Epithelial cell of proximal tubule (primary cell): Measurements from ENCODE around the gene CAPN14. TPM values are rescaled to one million over a fixed set of nuclear protein-coding genes. Genes with fewer than 3 reads are reported as not detected.

Experiments
- DNase-seq: peaks from one replicate; pipeline ENCODE4 v3.0.0-alpha.2; 2011; ENCODE audit warnings: low read depth
- H3K4me3 ChIP-seq: 2 replicates; pipeline ENCODE4 v1.5.1; 2011; ENCODE audit warnings: low read depth, mild to moderate bottlenecking, low read length
- total RNA-seq: library from RNA; depleted of rRNA; stranded (reverse); fragments of >200 nt; gene quantifications from 2 replicates; pipeline ENCODE4 v1.2.3, GENCODE V29; 2015
- TF ChIP-seq, protein P1 (sequence below): conservative IDR thresholded peaks from 2 replicates; pipeline ENCODE4 v1.5.1; 2012; ENCODE audit warnings: low read depth, mild to moderate bottlenecking, low read length

The CAPN14 gene, protein sequence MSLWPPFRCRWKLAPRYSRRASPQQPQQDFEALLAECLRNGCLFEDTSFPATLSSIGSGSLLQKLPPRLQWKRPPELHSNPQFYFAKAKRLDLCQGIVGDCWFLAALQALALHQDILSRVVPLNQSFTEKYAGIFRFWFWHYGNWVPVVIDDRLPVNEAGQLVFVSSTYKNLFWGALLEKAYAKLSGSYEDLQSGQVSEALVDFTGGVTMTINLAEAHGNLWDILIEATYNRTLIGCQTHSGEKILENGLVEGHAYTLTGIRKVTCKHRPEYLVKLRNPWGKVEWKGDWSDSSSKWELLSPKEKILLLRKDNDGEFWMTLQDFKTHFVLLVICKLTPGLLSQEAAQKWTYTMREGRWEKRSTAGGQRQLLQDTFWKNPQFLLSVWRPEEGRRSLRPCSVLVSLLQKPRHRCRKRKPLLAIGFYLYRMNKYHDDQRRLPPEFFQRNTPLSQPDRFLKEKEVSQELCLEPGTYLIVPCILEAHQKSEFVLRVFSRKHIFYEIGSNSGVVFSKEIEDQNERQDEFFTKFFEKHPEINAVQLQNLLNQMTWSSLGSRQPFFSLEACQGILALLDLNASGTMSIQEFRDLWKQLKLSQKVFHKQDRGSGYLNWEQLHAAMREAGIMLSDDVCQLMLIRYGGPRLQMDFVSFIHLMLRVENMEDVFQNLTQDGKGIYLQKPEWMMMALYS
- total RNA-seq, result 0.14 and 0.46 TPM in 2 replicates

DNA sequence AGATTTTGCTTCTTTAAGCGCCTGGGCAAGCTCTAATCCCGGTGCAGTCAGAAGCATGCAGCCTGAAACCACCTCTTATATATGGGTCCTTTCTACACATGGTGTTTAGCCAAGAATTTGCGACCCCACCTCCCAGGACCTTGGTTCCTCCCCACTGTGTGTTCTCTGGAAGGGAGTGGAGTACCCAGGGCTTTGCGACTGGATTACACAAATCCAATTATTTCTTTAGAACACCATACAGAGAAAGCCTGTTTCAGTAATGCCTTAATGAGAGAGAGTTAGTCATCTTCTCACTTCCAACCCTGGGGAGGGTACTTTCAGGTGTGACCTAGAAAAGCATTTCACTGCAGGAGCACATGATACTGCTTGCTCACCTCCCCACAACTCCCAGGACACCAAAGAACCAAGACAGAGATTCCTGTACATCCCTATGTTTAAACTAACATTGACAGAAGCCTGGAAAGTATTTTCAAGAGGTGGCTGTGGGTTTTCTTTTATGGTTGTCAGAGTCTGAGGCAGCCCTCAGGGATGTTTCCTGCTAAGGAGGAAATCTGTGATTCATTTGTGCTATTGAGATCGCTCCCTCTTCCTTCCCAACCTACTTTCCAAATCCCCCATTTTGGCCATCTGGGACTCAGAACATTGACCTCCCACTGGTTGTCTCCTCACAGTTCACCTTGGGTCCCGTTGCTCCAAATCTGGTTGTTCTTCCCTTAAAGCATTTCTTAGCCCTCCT, at the start of gene CAPN14:
Gene CAPN14 (minus strand): TSS at position 51 of the 736 bp plus-strand sequence. CDS start 12,068 bp downstream, outside the sequence.
- H3K4me3 ChIP-seq, result no peak within 1 kb of the TSS
- no peak for DNase-seq
- TF ChIP-seq, protein P1, sequence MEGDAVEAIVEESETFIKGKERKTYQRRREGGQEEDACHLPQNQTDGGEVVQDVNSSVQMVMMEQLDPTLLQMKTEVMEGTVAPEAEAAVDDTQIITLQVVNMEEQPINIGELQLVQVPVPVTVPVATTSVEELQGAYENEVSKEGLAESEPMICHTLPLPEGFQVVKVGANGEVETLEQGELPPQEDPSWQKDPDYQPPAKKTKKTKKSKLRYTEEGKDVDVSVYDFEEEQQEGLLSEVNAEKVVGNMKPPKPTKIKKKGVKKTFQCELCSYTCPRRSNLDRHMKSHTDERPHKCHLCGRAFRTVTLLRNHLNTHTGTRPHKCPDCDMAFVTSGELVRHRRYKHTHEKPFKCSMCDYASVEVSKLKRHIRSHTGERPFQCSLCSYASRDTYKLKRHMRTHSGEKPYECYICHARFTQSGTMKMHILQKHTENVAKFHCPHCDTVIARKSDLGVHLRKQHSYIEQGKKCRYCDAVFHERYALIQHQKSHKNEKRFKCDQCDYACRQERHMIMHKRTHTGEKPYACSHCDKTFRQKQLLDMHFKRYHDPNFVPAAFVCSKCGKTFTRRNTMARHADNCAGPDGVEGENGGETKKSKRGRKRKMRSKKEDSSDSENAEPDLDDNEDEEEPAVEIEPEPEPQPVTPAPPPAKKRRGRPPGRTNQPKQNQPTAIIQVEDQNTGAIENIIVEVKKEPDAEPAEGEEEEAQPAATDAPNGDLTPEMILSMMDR, result no peak

- H3K4me3 ChIP-seq, result no peak overlapping the region
- TF ChIP-seq, protein P1, result no peak
- no peak for DNase-seq
These were observed 49.5 kb upstream of the CAPN14 start for GRCh38 chr2:31266804-31267203.

- H3K4me3 ChIP-seq, result no peak overlapping the region
- DNase-seq, result no peak
- TF ChIP-seq, protein P1, result no peak
These were observed 47.9 kb upstream of the CAPN14 start for GRCh38 chr2:31265234-31265633.

- no peak overlapping the region for H3K4me3 ChIP-seq
- DNase-seq, result no peak
- TF ChIP-seq, protein P1, result peak; percentile 38
These were observed 46.4 kb upstream of the CAPN14 start for GRCh38 chr2:31263636-31264190.

DNA sequence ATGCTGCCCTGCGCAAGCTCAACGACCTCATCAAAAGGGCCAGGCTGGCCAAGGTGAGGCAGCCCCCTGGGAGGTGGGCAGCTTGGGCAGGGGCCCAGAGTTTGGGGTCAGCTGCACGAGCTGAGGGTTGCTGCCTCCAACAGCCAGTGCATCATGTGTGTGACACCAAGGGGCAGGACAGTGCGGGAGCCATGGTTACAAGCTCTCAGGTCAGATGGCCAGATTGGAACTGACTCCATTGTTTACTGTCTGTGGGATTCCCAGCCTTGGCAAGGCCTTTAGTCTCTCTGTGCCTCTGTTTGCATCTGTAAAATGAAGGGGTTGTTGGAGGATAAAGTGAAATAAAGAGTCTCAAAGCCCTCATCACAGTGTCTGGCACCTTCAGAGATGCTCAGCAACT, 43.6 kb upstream of the CAPN14 start:
- no peak overlapping the region for H3K4me3 ChIP-seq
- TF ChIP-seq, protein P1, result no peak
- no peak for DNase-seq

DNA sequence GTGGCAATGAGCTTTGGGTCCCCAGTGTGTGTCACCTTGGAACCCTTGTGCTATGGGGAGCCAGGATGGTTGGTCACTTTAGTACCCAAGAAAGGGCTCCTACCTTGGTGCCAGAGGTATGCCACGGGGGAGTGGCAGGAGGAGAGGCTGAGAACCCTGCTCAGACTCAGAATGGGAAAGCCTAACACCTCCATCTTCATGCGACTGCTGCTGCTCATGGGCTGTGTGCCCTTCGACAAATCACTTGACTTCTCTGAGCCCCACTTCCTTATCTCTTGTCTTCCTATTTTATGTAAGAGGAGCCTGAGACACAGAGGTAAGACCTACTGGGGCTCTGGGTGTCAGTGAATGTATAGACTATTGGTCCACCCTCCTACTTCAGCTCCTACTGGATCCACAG, 41.8 kb upstream of the CAPN14 start:
- TF ChIP-seq, protein P1, result no peak
- DNase-seq, result no peak
- H3K4me3 ChIP-seq, result no peak overlapping the region
